GM19438 (cell line): ENCODE data around the gene RIOK2.
"Not testable (repeated sequence)": the region's sequence is repeated elsewhere in the genome, so short reads cannot be mapped to it uniquely, and the experiment has no call there.

Source experiments
- ATAC-seq: cut with Tn5 transposase; IDR thresholded peaks from one replicate; pipeline ENCODE4 v1.9.1; 2021; ENCODE audit warnings: low read depth; ENCODE audit not compliant: unreplicated experiment

The RIOK2 gene

GRCh38 chr5:97183100-97183929 lies at the start of gene RIOK2:
TSS of gene RIOK2 (minus strand) at chr5:97183247. CDS start at chr5:97183191, 56 bp downstream.
- ATAC-seq, result peak; percentile 90

GRCh38 chr5:97231025-97231636 lies 48.1 kb upstream of the RIOK2 start:
- ATAC-seq, result peak; percentile 74

GRCh38 chr5:97229688-97230285 lies 46.7 kb upstream of the RIOK2 start:
- ATAC-seq, result no peak

- no peak for ATAC-seq
Observed at GRCh38 chr5:97229196-97229595, 46.1 kb upstream of the RIOK2 start.

- ATAC-seq, result no peak
Observed at GRCh38 chr5:97225222-97225621, 42.2 kb upstream of the RIOK2 start.

GRCh38 chr5:97224112-97224750 lies 41.2 kb upstream of the RIOK2 start:
- ATAC-seq, result no peak

- no peak for ATAC-seq
Observed at GRCh38 chr5:97223596-97223995, 40.5 kb upstream of the RIOK2 start.

GRCh38 chr5:97209343-97209742 lies 26.3 kb upstream of the RIOK2 start:
- ATAC-seq, result no peak

- ATAC-seq, result no peak
Observed at GRCh38 chr5:97208714-97209113, 25.7 kb upstream of the RIOK2 start.

- no peak for ATAC-seq
Observed at GRCh38 chr5:97208184-97208713, 25.2 kb upstream of the RIOK2 start.

- ATAC-seq, result no peak
Observed at GRCh38 chr5:97194366-97194765, 11.3 kb upstream of the RIOK2 start.

- no peak for ATAC-seq
Observed at GRCh38 chr5:97193355-97193688, 10.3 kb upstream of the RIOK2 start.

GRCh38 chr5:97192580-97193354 lies 9.7 kb upstream of the RIOK2 start:
- peak; percentile 66 for ATAC-seq

- ATAC-seq, result no peak
Observed at GRCh38 chr5:97191893-97192292, 8.8 kb upstream of the RIOK2 start.

- ATAC-seq, result not testable (repeated sequence)
Observed at GRCh38 chr5:97189523-97189922, 6.5 kb upstream of the RIOK2 start.

GRCh38 chr5:97183930-97184213 lies 825 bp upstream of the RIOK2 start:
- ATAC-seq, result no peak

- no peak for ATAC-seq
Observed at GRCh38 chr5:97182571-97183099, 412 bp downstream of the RIOK2 start.

GRCh38 chr5:97181856-97182545 lies 1.0 kb downstream of the RIOK2 start:
- no peak for ATAC-seq

GRCh38 chr5:97179457-97179856 lies 3.6 kb downstream of the RIOK2 start:
- not testable (repeated sequence) for ATAC-seq

- ATAC-seq, result no peak
Observed at GRCh38 chr5:97172227-97172626, 10.8 kb downstream of the RIOK2 start.
